BLaER1 (cell line): Measurements from ENCODE around the gene PDZD7.

ENCODE experiments used
- H3K27ac ChIP-seq: shearing (Covaris generic); formaldehyde crosslinking; 2 replicates; pipeline ENCODE4 v1.8.1; 2022
- H3K27me3 ChIP-seq: shearing (Covaris generic); formaldehyde crosslinking; 2 replicates; pipeline ENCODE4 v1.8.1; 2022
- H3K36me3 ChIP-seq: shearing (Covaris generic); formaldehyde crosslinking; 2 replicates; pipeline ENCODE4 v1.8.1; 2022
- H3K4me1 ChIP-seq: shearing (Covaris generic); formaldehyde crosslinking; 2 replicates; pipeline ENCODE4 v1.8.1; 2022
- H3K4me2 ChIP-seq: shearing (Covaris generic); formaldehyde crosslinking; 2 replicates; pipeline ENCODE4 v1.8.1; 2022
- H3K4me3 ChIP-seq: shearing (Covaris generic); formaldehyde crosslinking; 2 replicates; pipeline ENCODE4 v1.8.1; 2022
- H3K9ac ChIP-seq: shearing (Covaris generic); formaldehyde crosslinking; 2 replicates; pipeline ENCODE4 v1.8.1; 2022
- H3K9me3 ChIP-seq: shearing (Covaris generic); formaldehyde crosslinking; 2 replicates; pipeline ENCODE4 v1.8.1; 2022
- H4K20me1 ChIP-seq: shearing (Covaris generic); formaldehyde crosslinking; 2 replicates; pipeline ENCODE4 v1.8.1; 2022
- Cebpa-rat ChIP-seq: shearing (Covaris generic); IDR thresholded peaks from 2 replicates; pipeline ENCODE4 v1.8.1; 2022

The PDZD7 gene

DNA sequence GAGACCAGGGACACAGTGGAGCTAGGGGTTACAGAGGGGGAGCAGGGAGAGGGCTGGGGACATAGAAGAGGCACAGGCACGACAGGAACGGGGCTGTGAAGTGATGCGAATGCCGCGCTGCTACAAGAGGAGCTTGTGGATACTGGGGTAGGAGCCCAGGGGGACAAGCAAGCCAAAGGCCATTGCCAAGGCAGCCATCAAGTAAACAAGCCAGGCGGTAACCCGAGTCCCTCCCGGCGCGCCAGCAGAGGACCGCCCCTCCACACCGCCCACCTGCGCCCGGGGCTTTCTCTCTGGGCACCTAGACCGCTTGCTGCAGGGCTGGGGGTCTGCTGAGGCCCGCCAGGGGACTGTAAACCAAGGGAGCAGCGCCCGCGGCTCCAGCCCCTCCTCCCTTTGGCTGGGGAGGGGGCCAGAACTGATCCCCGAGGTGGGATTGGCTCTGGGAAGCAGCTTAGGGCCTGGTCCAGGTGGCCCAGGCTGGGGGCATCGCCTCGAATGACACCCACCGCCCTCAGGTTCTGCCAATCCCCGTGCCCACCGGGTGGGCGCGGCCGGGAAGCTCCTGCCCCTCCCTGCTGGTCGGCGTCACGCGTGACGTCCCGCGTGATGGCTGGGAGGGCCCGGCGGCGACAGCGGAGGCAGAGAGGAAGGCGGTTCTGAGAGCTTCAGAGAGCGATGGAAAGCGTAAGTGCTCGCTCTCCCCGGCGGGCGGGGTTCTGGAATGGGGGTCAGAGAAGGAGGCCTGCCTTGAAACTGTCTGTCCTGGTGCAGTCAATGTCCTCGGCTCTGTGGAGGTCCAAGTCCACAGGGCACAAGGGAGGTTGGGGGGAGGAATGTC is 1.1 kb upstream of the PDZD7 start:
- H3K4me1 ChIP-seq: peaks cover 51% of the 10 kb centered on the region
- peak overlapping the region; percentile 93 for H3K4me2 ChIP-seq
- peak overlapping the region; percentile 77 for H3K27ac ChIP-seq
- H3K27me3 ChIP-seq: no peaks in the 10 kb centered on the region
- peak overlapping the region; percentile 76 for H3K4me3 ChIP-seq
- no peak for TF ChIP-seq Cebpa-rat
- H3K9ac ChIP-seq: peak overlapping the region; percentile 74
- H3K36me3 ChIP-seq: peaks cover 26% of the 10 kb centered on the region
- H3K9me3 ChIP-seq: no peaks in the 10 kb centered on the region
- peaks cover 20% of the 10 kb centered on the region for H4K20me1 ChIP-seq

DNA sequence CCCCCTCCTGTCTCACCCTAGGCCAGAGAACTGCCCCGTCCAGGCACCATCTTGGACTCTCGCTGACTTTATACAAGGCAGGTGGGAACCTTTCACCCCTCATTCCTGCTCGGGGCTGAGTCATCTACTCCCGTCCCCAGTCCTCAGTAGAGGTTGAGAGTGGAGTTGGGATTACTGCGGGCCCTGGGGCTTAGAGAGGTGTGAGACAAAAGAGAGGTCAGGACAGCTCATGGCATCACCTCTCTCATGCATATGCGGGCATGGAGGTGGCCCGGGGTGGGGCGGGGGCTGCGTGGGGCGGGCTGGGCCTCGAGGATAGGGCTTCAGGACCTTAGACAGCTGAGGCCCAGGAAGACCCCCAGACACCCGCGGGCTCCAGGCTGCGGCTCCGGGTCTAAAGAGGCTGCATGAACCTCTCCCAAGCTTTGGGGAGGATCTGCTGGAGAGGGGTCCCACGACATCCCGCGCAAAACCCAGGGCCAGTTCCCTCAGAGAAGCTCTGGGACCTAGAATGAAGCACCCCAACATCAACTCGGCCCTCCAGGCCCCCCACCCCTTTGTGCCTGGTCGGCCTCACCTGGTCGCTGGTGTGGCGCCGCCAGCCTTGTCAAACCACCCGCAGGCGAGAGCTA is 317 bp downstream of the PDZD7 start:
- Histone ChIP-seq H3K4me2 (peak overlapping the region; percentile 93), H3K9ac (peak overlapping the region; percentile 74; the same call in 1 of the 2 replicates), H3K27ac (no peak overlapping the region), H3K4me3 (peak overlapping the region; percentile 76), H3K9me3 (no peaks in the 10 kb centered on the region), H3K36me3 (peaks cover 12% of the 10 kb centered on the region), H4K20me1 (peaks cover 20% of the 10 kb centered on the region), H3K4me1 (peaks cover 58% of the 10 kb centered on the region), H3K27me3 (no peaks in the 10 kb centered on the region)
- TF ChIP-seq Cebpa-rat: no peak

DNA sequence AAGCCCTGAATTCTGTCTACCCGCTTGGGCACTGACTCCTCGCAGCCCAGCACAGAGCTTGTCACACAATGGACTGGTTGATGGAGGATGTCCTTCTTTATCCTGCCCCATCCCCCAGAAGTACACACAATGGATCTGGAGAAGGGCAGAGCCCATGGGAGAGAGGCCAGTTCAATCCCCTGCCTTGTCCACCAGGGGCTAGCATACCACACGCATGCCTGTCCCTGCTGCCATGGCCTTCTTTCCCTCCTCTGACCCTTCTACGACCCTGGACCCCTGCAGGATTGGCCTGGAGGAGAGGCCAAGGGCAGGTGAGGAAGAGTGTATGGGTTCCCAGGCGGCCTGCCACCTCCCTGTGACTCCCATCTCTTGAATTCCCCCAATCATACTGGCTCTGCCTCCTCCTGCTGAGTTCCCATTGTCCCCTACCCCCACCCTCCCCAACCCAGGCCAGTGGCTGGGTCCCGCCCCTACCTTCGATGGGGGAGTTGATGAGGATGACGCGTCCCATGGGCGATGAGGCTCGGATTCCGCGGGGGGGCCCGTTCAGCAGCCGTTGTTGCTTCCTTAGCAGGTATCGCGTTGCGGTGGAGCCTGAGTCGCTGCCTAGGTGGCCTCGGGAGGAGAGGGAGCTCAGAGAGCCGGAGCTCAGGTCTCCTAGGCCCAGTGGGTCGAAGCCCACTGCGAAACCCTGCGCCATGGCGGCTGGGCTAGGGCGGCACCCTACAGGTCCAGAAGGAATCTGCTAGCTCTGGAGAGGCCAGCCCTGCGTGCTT is 1.2 kb downstream of the PDZD7 start:
- peaks cover 12% of the 10 kb centered on the region; the same call in 1 of the 2 replicates for H4K20me1 ChIP-seq
- H3K9ac ChIP-seq: no peak overlapping the region
- H3K4me1 ChIP-seq: peaks cover 58% of the 10 kb centered on the region
- H3K9me3 ChIP-seq: no peaks in the 10 kb centered on the region
- H3K4me3 ChIP-seq: no peak overlapping the region
- H3K36me3 ChIP-seq: peaks cover 3% of the 10 kb centered on the region
- no peak for TF ChIP-seq Cebpa-rat
- peak overlapping the region; percentile 93 for H3K4me2 ChIP-seq
- H3K27me3 ChIP-seq: no peaks in the 10 kb centered on the region
- peak overlapping the region; percentile 64; the same call in 1 of the 2 replicates for H3K27ac ChIP-seq

DNA sequence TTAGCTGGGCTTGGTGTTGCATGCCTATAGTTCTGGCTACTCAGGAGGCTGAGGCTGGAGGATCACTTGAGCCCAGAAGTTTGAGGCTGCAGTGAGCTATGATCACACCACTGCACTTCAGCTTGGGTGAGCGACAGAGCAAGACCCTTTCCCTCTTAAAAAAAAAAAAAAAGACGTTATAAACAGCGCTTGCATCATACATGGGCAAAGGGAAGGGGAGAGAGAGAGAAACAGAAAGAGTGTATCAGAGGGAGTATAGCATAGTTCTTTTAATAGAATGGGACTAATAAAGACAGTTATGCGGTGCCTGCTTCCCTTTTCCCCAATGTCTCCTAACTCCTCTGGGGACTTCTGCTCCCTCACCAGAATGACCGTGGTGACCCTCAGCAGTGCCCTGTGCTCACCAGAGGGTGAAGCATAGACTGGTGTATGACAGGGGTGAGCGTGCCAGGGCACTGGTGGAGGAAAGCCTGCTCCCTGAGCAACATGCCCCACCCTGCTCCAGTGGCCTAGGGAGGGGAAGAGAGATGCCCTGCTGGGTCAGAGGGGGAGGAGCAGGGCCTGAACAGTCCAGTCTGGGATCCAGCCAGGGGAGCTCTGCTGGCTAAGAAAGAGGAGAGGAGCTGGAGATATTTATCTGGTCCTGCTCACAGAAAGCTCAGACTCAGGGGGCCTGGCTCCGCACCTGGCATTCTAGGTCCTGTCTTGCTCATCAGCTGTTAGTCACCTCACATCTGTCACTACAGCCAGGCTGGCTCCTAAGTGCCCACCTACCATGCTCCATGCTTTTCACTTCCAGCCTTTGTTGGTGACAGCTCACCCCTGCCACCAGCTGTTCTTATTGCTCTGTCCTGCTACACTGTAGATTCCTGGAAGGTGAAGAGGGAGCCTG is 2.2 kb downstream of the PDZD7 start:
- H4K20me1 ChIP-seq: peaks cover 9% of the 10 kb centered on the region; the same call in 1 of the 2 replicates
- H3K4me3 ChIP-seq: no peak overlapping the region
- peak overlapping the region; percentile 93 for H3K4me2 ChIP-seq
- no peaks in the 10 kb centered on the region for H3K36me3 ChIP-seq
- H3K9ac ChIP-seq: peak overlapping the region; percentile 67; the same call in 1 of the 2 replicates
- TF ChIP-seq Cebpa-rat: peak; percentile 60; the same call in 1 of the 2 replicates
- H3K9me3 ChIP-seq: no peaks in the 10 kb centered on the region
- H3K4me1 ChIP-seq: peaks cover 58% of the 10 kb centered on the region
- no peaks in the 10 kb centered on the region for H3K27me3 ChIP-seq
- H3K27ac ChIP-seq: peak overlapping the region; percentile 64

DNA sequence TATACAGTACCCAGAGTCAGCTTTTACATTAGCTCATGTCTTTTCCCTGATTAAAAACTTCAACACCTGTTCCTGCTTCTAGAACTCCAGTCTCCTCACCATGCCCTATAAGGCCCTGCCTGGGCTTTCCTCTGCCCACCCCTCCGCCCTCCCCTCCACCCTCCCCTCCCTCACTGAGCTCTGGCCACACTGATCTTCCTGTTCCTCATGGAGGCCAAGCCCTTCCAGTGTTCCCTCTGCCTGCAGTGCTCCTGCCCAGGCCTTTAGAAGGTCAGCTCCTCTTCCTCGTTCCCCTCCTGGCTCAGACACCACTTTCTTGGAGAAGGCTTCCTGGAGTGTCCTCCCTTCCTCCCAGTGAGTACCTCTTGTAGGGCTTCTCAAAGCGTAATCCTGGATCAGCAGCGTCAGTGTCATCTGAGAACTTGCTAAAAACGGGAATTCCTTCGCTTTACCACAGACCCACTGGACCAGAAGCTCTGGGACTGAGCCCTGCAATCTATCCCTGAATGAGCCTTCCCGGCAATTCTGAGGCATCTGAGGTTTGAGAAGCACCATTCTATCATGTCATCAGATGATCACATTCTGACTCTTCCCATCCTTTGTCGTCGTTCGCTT is 3.7 kb downstream of the PDZD7 start:
- Histone ChIP-seq H4K20me1 (no peaks in the 10 kb centered on the region), H3K4me1 (peaks cover 52% of the 10 kb centered on the region), H3K36me3 (no peaks in the 10 kb centered on the region), H3K4me3 (no peak overlapping the region), H3K27me3 (no peaks in the 10 kb centered on the region), H3K27ac (no peak overlapping the region), H3K9me3 (no peaks in the 10 kb centered on the region), H3K9ac (no peak overlapping the region), H3K4me2 (peak overlapping the region; percentile 30; the same call in 1 of the 2 replicates)
- no peak for TF ChIP-seq Cebpa-rat

DNA sequence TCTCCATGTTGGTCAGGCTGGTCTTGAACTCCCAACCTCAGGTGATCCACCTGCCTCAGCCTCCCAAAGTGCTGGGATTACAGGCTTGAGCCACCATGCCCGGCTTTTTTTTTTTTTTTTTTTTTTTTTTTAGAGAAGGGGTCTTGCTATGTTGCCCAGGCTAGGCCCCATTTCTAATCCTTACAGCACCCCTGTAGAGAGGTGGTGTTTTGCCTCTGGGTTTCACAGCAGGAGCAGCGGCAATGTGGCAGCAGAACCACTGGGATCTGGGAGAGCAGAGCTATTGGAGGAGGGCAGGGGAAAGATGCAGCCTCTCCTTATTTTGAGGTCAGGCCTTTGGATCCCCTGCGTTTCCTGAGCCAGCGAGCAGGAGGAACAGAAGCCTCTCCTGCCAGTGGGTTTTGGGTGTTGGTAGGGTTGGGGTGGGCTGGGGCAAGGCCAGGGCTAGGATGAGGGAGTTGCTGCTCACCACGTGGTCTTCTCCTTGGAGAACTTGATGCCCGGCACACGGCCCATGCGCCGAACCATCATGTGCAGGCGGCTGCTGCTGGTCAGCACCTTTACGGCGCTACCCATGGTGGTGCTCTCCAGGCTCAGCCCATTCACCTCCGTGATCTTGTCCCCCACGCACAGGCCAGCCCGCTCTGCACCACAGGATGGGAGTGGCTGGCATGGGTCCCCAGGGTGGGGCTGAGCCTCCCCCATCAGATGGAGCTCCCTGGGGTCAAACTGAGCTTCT is 7.8 kb downstream of the PDZD7 start:
- Histone ChIP-seq H3K27ac (no peak overlapping the region), H4K20me1 (no peaks in the 10 kb centered on the region), H3K4me1 (peaks cover 63% of the 10 kb centered on the region), H3K4me2 (no peak overlapping the region), H3K9ac (no peak overlapping the region), H3K36me3 (no peaks in the 10 kb centered on the region), H3K27me3 (no peaks in the 10 kb centered on the region), H3K9me3 (no peaks in the 10 kb centered on the region), H3K4me3 (no peak overlapping the region)
- no peak for TF ChIP-seq Cebpa-rat

DNA sequence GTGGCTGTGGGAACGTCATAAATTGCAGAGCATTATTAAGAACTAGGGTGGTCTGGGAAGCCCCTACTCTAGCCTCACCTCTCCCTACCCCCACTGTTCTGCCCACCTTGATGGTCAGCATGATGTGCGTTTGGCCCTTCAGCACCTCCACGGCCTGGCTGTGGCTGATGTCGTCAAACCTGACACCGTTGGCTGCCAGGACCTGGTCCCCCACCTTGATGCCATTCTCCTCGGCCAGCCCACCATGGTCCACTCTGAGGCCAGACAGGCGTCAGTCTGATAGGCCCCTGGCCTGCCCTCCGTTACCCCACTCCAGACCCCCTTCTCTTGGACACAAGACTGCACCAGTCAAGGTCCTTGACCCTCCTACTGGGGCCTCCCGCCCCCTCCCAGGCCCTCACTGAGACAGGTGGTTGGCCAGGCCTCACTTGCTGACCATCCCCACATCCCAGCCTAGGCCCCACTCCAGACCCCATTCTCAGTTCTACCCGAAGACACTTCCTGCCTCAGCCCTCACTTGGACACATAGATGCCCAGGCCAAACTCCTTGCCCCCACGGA is 9.2 kb downstream of the PDZD7 start:
- Histone ChIP-seq H3K36me3 (no peaks in the 10 kb centered on the region), H3K27ac (no peak overlapping the region), H3K9me3 (no peaks in the 10 kb centered on the region), H3K27me3 (no peaks in the 10 kb centered on the region), H3K4me3 (no peak overlapping the region), H3K4me1 (peaks cover 64% of the 10 kb centered on the region), H3K4me2 (peak overlapping the region; percentile 60), H3K9ac (no peak overlapping the region), H4K20me1 (no peaks in the 10 kb centered on the region)
- TF ChIP-seq Cebpa-rat: no peak

DNA sequence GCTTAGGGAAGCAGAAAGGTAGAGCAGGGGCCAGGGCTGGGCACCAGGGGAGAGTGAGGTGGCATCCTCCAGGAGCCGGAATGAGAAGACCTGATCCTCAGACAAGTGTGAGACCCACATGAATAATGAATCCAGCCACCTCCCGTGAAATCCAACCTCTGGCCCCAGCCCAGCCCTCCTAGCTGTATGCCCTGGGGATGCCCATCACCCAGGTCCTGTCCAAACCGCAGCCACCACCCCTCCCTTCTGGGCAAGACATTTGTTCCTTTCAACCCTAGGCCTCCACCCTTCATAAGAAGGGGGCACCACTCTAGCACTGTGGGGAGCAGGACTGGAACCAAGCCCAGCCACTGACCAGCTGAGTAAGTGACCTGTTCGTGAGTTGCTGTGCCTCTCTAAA is 9.7 kb downstream of the PDZD7 start:
- H3K4me1 ChIP-seq: peaks cover 64% of the 10 kb centered on the region
- TF ChIP-seq Cebpa-rat: no peak
- H3K27ac ChIP-seq: no peak overlapping the region
- H3K9me3 ChIP-seq: no peaks in the 10 kb centered on the region
- H3K36me3 ChIP-seq: no peaks in the 10 kb centered on the region
- H4K20me1 ChIP-seq: no peaks in the 10 kb centered on the region
- H3K27me3 ChIP-seq: no peaks in the 10 kb centered on the region
- H3K4me2 ChIP-seq: peak overlapping the region; percentile 60
- H3K9ac ChIP-seq: no peak overlapping the region
- H3K4me3 ChIP-seq: no peak overlapping the region
